ENCODE results near the gene RPS8. TPM values are rescaled to one million over a fixed set of nuclear protein-coding genes. Genes with fewer than 3 reads are reported as not detected.
A peak's percentile ranks its signal among the peaks of the same experiment; 100 is the strongest.

The RPS8 gene
- total RNA-seq, 1 donor = 1,221 TPM

DNA sequence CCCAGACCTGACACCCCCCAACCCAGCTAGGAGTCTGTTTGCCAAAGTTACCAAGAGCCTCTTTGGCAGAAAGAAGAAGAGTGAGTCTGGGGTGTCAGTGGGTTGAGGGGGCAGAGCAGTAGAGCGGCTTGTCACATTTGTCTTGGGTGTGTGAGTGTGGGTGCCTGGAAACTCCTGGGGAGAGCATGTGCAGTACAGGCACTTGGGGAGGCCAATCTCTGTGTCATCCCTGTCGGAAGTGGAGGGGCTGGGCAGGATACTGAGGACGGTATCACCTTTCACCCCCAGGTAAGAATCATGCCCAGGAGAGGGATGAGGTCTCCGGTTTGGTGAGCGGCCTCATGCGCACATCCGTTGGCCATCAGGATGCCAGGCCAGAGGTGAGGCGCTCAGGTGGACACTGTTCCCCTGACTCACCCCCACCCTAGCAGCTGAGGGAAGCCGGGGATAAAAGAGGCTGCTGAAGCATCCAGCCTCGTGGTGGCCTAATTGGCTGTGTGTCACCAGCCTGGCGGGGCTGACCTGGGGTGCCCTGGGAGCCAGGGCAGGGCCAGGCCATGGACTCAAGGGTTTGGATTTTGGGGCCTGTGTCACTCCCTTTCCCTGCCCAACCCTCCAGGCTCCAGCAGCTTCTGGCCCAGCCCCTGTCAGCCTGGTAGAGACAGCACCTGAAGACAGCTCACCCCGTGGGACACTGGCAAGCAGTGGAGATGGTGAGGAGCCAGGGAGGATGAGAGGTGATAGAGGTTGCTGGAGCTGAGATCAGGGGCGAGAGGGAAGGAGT is 28.2 kb downstream of the RPS8 start:
- H3K4me1 ChIP-seq (ENCODE audit: insufficient read depth, low read length) = peaks cover 49% of the 10 kb centered on the region
- no peak overlapping the region for H2AFZ ChIP-seq (ENCODE audit: low read length)
- H3K4me3 ChIP-seq (ENCODE audit: insufficient read depth, low read length) = peak overlapping the region; percentile 82
- H3K36me3 ChIP-seq (ENCODE audit: insufficient read depth, low read length) = peaks cover 47% of the 10 kb centered on the region
- DNase-seq (ENCODE audit: insufficient read length, low spot score, missing footprints) = peak; percentile 60
- peaks cover 50% of the 10 kb centered on the region for H3K79me2 ChIP-seq (ENCODE audit: insufficient read depth, low read length)
- no peaks in the 10 kb centered on the region for H3K27me3 ChIP-seq (ENCODE audit: insufficient read depth, low read length)
- H3K4me2 ChIP-seq (ENCODE audit: insufficient read depth, low read length) = peak overlapping the region; percentile 93
- peak overlapping the region; percentile 66 for H3K27ac ChIP-seq (ENCODE audit: low read depth, low read length)
- no peaks in the 10 kb centered on the region for H3K9me3 ChIP-seq (ENCODE audit: low read depth, low read length)
- peaks cover 19% of the 10 kb centered on the region for H4K20me1 ChIP-seq (ENCODE audit: insufficient read depth, low read length)
- TF ChIP-seq CTCF (IDR thresholded peaks at IDR 0.05; ENCODE audit: extremely low read depth, low read depth, low read length) = no peak

- Histone ChIP-seq H3K4me2 (ENCODE audit: insufficient read depth, low read length) (no peak overlapping the region), H3K36me3 (ENCODE audit: insufficient read depth, low read length) (peaks cover 55% of the 10 kb centered on the region), H3K79me2 (ENCODE audit: insufficient read depth, low read length) (peaks cover 60% of the 10 kb centered on the region), H3K9me3 (ENCODE audit: low read depth, low read length) (no peaks in the 10 kb centered on the region), H3K4me3 (ENCODE audit: insufficient read depth, low read length) (no peak overlapping the region), H3K27ac (ENCODE audit: low read depth, low read length) (peak overlapping the region; percentile 29), H2AFZ (ENCODE audit: low read length) (no peak overlapping the region), H4K20me1 (ENCODE audit: insufficient read depth, low read length) (peaks cover 19% of the 10 kb centered on the region), H3K27me3 (ENCODE audit: insufficient read depth, low read length) (no peaks in the 10 kb centered on the region), H3K4me1 (ENCODE audit: insufficient read depth, low read length) (peaks cover 66% of the 10 kb centered on the region)
- DNase-seq (ENCODE audit: insufficient read length, low spot score, missing footprints) = peak; percentile 44
- TF ChIP-seq CTCF (IDR thresholded peaks at IDR 0.05; ENCODE audit: extremely low read depth, low read depth, low read length) = no peak
Measured at GRCh38 chr1:44805311-44806024, 30.1 kb downstream of the RPS8 start.

DNA sequence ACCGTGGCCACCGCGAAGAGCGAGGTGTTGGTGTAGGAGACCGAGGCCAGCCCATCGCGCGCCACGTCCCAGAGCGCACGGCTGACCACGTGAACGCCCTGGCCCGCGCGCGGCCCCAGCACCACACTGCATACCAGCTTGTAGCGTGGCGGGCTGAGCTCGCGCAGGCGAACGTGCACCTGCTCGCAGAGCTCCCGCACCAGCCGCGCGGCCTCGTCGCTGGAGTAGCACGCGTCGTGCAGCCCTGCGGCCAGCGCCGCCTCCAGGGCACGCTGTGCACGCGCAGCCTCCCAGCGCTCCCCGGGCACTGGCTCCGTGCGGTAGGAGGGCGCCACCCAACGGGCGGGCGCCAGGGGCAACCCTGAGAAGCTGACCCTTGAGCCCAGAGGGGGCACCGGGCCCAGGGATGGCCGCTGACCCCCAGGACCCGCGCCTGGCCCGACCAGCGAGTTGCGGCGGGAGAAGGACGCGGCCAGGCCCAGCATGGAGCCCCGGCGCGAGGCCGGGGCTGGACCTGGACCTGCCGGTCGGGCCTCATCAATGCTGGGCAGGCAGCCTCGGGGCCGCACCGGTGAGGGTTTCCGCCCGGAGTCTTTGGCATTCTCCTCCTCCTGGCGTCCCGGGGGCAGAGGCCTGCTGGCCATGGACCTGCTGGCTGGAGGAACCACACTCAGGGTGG is 30.8 kb downstream of the RPS8 start:
- Histone ChIP-seq H3K4me3 (ENCODE audit: insufficient read depth, low read length) (no peak overlapping the region), H3K27me3 (ENCODE audit: insufficient read depth, low read length) (no peaks in the 10 kb centered on the region), H3K27ac (ENCODE audit: low read depth, low read length) (peak overlapping the region; percentile 99), H3K9me3 (ENCODE audit: low read depth, low read length) (no peaks in the 10 kb centered on the region), H3K4me1 (ENCODE audit: insufficient read depth, low read length) (peaks cover 73% of the 10 kb centered on the region), H4K20me1 (ENCODE audit: insufficient read depth, low read length) (peaks cover 15% of the 10 kb centered on the region), H3K4me2 (ENCODE audit: insufficient read depth, low read length) (no peak overlapping the region), H3K79me2 (ENCODE audit: insufficient read depth, low read length) (peaks cover 56% of the 10 kb centered on the region), H3K36me3 (ENCODE audit: insufficient read depth, low read length) (peaks cover 57% of the 10 kb centered on the region), H2AFZ (ENCODE audit: low read length) (no peak overlapping the region)
- no peak for TF ChIP-seq CTCF (IDR thresholded peaks at IDR 0.05; ENCODE audit: extremely low read depth, low read depth, low read length)
- DNase-seq (ENCODE audit: insufficient read length, low spot score, missing footprints) = peak; percentile 74

Measured in osteoblast (primary cell).